Ovary (tissue), 9 donors: Measurements from ENCODE around the gene FKBP8. TPM values are rescaled to one million over a fixed set of nuclear protein-coding genes. Genes with fewer than 3 reads are reported as not detected.
A peak's percentile ranks its signal among the peaks of the same experiment; 100 is the strongest.

Experiments
- DNase-seq, 5 donors: peaks; one replicate each; pipeline ENCODE4 v3.0.0-alpha.2; 2019 to 2020
- H3K27ac ChIP-seq, 2 donors: fragments of 200-600 bp; one replicate each; pipeline versions ENCODE4 v1.5.1 to v1.8.0; 2019 to 2022
- H3K27me3 ChIP-seq: fragments of 200-600 bp; one replicate; pipeline ENCODE4 v1.8.0; 2022
- H3K36me3 ChIP-seq: fragments of 200-600 bp; sonication (generic); one replicate; pipeline ENCODE4 v1.5.1; 2019
- H3K4me1 ChIP-seq: one replicate; pipeline ENCODE4 v1.8.1; 2013; ENCODE audit warnings: mild to moderate bottlenecking, moderate library complexity; ENCODE audit not compliant: insufficient read depth
- H3K4me3 ChIP-seq: fragments of 200-600 bp; sonication (generic); one replicate; pipeline ENCODE4 v1.5.1; 2017
- H3K9me3 ChIP-seq, 2 donors: fragments of 200-600 bp in 1 of 2; sonication (generic) in 1 of 2; one replicate each; pipeline versions ENCODE4 v1.5.1 to v1.8.1; 2013 to 2019; ENCODE audit warnings: mild to moderate bottlenecking in 1 of 2, moderate library complexity in 1 of 2
- EP300 ChIP-seq: sonication (generic); formaldehyde crosslinking; IDR thresholded peaks from one replicate; pipeline ENCODE4 v1.6.1; 2017; ENCODE audit warnings: antibody characterized with exemption
- POLR2A ChIP-seq: fragments of 450-650 bp; IDR thresholded peaks from one replicate; pipeline ENCODE4 v1.6.1; 2017; ENCODE audit warnings: antibody characterized with exemption, mild to moderate bottlenecking, moderate library complexity
- WGBS, 3 donors: extraction: QIAGEN DNeasy Blood & Tissue Kit in 1 of 3; methylation state at CpG; one replicate each; pipeline versions ENCODE4 v1.1.5 to v1.1.7; 2013 to 2017; 5-methylcytosine and 5-hydroxymethylcytosine counted together
- intact Hi-C, 4 donors: fragments of 100-400 bp; cut with DNase I; formaldehyde crosslinking; loops; one replicate each; pipeline versions ENCODE4 v1.11.0 to v1.15.1; 2022 to 2023
- polyA plus RNA-seq, 2 donors: library from polyadenylated mRNA; stranded (reverse); fragments of 200-250 nt in 1 of 2; fragments of 350-450 nt in 1 of 2; fragmentation: Illumina TruSeq in 1 of 2; extraction: RNeasy Lipid Tissue Mini Kit (QIAGEN cat#74804) in 1 of 2; gene quantifications; one replicate each; pipeline ENCODE4 v1.2.3, GENCODE V29; 2013 to 2014
- total RNA-seq, 7 donors: library from RNA; depleted of rRNA in 2 of 7; stranded (reverse); fragments of >200 nt in 2 of 7; fragmentation: NEBNext Ultra II Directional in 3 of 7; extraction: Animal tissue kit (Norgen Biotek cat#: 25700) in 3 of 7; gene quantifications; one replicate each; pipeline versions ENCODE4 v1.1.0 to v1.2.4, GENCODE V29; 2016 to 2023
- TF ChIP-seq, protein P1 (sequence below), 3 donors: fragments of 450-650 bp in 2 of 3; fragments of 200-600 bp in 1 of 3; IDR thresholded peaks; one replicate each; pipeline versions ENCODE4 v1.5.1 to v1.8.0; 2016 to 2022; ENCODE audit warnings: antibody characterized with exemption in 3 of 3, mild to moderate bottlenecking in 1 of 3
- donor health status: DM: no; HTN: no; CAD: no; lungs with moderate emphysema.
- donor health status: DM: no; HTN: no; CAD: no.
- donor health status: Bipolar disorder and iron deficiency.
- donor health status: DM: yes; HTN: yes; CAD: no.
- donor health status: DM: no; HTN: no; CAD: no.
- donor health status: DM: yes; HTN: yes; CAD: no.

FKBP8 gene
- total and polyA plus RNA-seq, 9 donors: 14.1 to 354 (median 290) TPM

DNA sequence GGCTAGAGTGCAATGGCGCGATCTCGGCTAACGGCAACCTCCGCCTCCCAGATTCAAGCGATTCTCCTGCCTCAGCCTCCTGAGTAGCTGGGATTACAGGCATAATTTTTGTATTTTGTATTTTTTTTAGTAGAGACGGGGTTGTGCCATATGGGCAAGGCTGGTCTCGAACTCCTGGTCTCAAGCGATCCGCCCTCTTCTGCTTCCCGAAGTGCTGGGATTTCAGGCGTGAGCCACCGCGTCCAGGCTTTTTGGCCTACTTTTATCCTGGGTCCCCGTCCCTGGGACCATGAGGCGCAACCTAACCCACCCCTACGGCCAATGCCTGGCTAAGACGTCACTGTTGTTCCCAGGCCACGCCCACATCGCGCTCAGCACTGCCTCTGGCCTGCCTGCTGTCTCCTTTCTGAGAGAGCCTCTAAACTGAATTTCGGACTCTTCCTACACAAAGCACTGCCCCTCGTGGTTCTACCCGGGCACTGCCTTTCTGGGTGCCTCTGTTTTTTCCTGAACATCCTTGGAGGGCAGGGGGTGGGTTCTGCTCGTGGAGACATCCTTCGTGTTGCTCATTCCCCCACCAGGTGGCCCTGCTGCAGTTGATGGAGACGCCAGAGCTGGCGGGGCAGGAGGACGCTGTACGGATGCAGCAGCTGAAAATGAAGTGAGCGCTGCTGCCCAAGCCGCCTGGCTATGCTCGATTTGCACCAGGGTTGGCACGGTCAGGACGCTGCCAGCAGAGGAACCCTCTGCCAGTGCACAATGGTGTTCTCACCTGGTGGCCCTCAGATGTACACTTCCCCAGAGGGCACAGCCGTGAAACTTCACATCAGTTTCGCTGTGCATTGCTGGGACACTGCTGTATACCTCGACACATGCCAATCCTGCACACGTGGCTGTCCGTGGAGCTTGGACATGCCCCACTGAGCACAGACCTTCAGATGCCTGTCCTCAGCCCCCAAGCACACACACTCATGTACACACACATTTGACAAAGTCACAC, 47.2 kb upstream of the FKBP8 start:
- Histone ChIP-seq H3K36me3 (no peaks in the 10 kb centered on the region), H3K9me3 (no peaks in the 10 kb centered on the region), H3K4me3 (no peak overlapping the region), H3K27ac (peak overlapping the region in 1 of 2 donors; percentile 72), H3K27me3 (no peaks in the 10 kb centered on the region), H3K4me1 (peaks cover 19% of the 10 kb centered on the region)
- 60 to 75% (median 65%) methylated on average over 40 of the region's 40 CpGs for WGBS, 3 donors
- intact Hi-C loops: loop anchor here in 3 of 4 donors (5.0 to 10.0 kb wide), 3 partner anchors 84 to 264 kb away; no protein-coding TSS in a partner anchor
- TF ChIP-seq EP300: no peak
- TF ChIP-seq POLR2A: no peak
- TF ChIP-seq, protein P1, sequence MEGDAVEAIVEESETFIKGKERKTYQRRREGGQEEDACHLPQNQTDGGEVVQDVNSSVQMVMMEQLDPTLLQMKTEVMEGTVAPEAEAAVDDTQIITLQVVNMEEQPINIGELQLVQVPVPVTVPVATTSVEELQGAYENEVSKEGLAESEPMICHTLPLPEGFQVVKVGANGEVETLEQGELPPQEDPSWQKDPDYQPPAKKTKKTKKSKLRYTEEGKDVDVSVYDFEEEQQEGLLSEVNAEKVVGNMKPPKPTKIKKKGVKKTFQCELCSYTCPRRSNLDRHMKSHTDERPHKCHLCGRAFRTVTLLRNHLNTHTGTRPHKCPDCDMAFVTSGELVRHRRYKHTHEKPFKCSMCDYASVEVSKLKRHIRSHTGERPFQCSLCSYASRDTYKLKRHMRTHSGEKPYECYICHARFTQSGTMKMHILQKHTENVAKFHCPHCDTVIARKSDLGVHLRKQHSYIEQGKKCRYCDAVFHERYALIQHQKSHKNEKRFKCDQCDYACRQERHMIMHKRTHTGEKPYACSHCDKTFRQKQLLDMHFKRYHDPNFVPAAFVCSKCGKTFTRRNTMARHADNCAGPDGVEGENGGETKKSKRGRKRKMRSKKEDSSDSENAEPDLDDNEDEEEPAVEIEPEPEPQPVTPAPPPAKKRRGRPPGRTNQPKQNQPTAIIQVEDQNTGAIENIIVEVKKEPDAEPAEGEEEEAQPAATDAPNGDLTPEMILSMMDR (IDR thresholded peaks at IDR 0.05): no peak
- DNase-seq: peak in 3 of 5 donors; percentile 61 to 67 (median 63)

DNA sequence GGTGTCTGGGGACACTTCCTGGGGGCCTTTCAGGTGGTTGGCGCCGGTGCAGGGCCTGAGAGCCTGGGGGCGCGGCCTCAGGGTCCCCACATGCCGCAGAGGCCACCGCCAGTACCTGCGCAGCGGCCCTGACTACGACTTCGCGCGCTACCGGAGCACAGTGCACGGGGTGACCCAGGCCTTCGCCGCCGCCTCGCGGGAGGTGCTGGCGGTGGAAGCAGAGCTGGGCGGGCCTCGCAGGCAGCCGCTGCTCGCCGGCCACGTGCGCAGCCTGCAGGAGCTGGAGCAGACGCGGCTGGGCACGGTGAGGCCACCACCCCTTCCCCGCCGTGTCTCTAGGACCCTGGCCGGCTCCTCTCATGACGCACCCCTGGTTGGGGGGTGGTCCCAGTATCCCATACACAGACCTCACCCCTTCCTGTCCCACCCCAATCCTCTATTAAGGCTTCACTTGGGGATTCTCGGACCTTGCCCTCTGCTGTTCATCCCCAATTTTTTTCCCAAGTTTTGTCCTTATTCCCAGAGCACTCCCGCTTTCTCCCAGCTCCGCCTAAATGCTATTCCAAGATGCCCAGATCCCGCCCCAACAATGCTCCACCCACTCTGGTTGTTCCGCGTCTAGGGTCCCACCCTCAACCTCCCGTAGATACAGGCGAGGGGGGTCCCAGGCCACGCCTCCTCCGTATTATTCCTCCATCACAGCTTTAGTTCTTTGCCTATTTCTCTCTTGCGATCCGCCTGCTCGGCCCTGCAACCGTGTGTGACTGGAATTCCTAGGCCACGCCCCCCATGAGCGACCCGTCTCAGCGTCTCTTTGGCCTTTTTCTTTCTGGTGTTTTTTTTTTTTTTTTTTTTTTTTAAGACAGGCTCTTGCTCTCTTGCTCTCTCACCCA, 46.3 kb upstream of the FKBP8 start:
- H3K27me3 ChIP-seq: no peaks in the 10 kb centered on the region
- H3K36me3 ChIP-seq: no peaks in the 10 kb centered on the region
- H3K4me1 ChIP-seq: peaks cover 19% of the 10 kb centered on the region
- DNase-seq: peak; percentile 58 to 77 (median 66)
- H3K9me3 ChIP-seq: no peaks in the 10 kb centered on the region
- intact Hi-C loops: loop anchor here in 3 of 4 donors (5.0 to 10.0 kb wide), 5 partner anchors 85 to 265 kb away; no protein-coding TSS in a partner anchor
- WGBS, 3 donors: 3 to 7% (median 6%) methylated on average over 37 to 52 of the region's 52 CpGs
- H3K27ac ChIP-seq: peak overlapping the region in 1 of 2 donors; percentile 72
- H3K4me3 ChIP-seq: peak overlapping the region; percentile 68
- TF ChIP-seq EP300: no peak
- TF ChIP-seq, protein P1 (IDR thresholded peaks at IDR 0.05): peak in 2 of 3 donors; percentile 30 to 37

GRCh38 chr19:18588611-18589379, 45.4 kb upstream of the FKBP8 start, which contains the start of gene REX1BD:
Gene REX1BD, plus strand, starts transcription at chr19:18588798. Its CDS starts 4 bp downstream, at chr19:18588802.
- intact Hi-C loops: loop anchor here in 1 of 4 donors (5.0 kb wide), 2 partner anchors 121 to 136 kb away; no protein-coding TSS in a partner anchor
- Histone ChIP-seq H3K4me3 (peak within 1 kb of the TSS; percentile 68), H3K27ac (peak within 1 kb of the TSS; percentile 1 to 72), H3K27me3 (no peaks in the 10 kb centered on the region), H3K36me3 (no peaks in the 10 kb centered on the region), H3K9me3 (no peaks in the 10 kb centered on the region), H3K4me1 (peaks cover 19% of the 10 kb centered on the region)
- TF ChIP-seq EP300 (no peak), POLR2A (peak; percentile 45)
- TF ChIP-seq, protein P1 (IDR thresholded peaks at IDR 0.05): peak; percentile 86 to 91 (median 87)
- WGBS, 3 donors: 0 to 1% (median 0%) methylated on average over 56 to 72 of the region's 72 CpGs
- DNase-seq: peak; percentile 81 to 90 (median 88)
